Endothelial cell of umbilical vein (primary cell): ENCODE data around the gene NEK6. TPM values are rescaled to one million over a fixed set of nuclear protein-coding genes. Genes with fewer than 3 reads are reported as not detected.

ENCODE experiments used
- BruUV-seq: library from RNA; stranded (reverse); fragments of 400-500 nt; replicated peaks from 2 replicates; lab custom pipeline; 2021; lab: Mats Ljungman, UMichigan
- CTCF ChIA-PET: fragments of 300-600, 350-600 bp; sonication (Branson Sonifier 250); formaldehyde crosslinking; loops from one replicate; lab custom pipeline; 2021; ENCODE audit warnings: antibody characterized with exemption, inconsistent platforms; lab: Charles Lee
- POLR2A ChIA-PET: fragments of 300-600, 350-600 bp; sonication (Branson Sonifier 250); formaldehyde crosslinking; loops from one replicate; lab custom pipeline; 2021; ENCODE audit warnings: antibody characterized with exemption, inconsistent platforms; lab: Charles Lee
- DNase-seq: peaks from one replicate; pipeline ENCODE4 v3.0.0-alpha.2; 2011; ENCODE audit warnings: low read depth, low spot score
- FAIRE-seq: peaks from 2 replicates; lab custom pipeline; 2011; peaks lifted over from hg19 to GRCh38; lab: Jason Lieb, UNC
- H2AFZ ChIP-seq: 2 replicates; pipeline ENCODE4 v1.6.0; 2012; ENCODE audit warnings: low read depth, low read length, control low read depth, inconsistent platforms
- H3K27ac ChIP-seq: 2 replicates; pipeline ENCODE4 v1.5.1; 2011; ENCODE audit warnings: low read depth, mild to moderate bottlenecking, control low read depth, low read length, moderate library complexity; ENCODE audit not compliant: insufficient read depth
- H3K27me3 ChIP-seq, 2 experiments: 2 replicates each; pipeline versions ENCODE4 v1.6.0 to v1.6.1; 2011; ENCODE audit warnings: low read length in 2 of 2, mixed read lengths in 1 of 2; ENCODE audit not compliant: control insufficient read depth in 2 of 2, insufficient read depth in 2 of 2
- H3K36me3 ChIP-seq, 2 experiments: 2 replicates in 1 of 2; 3 replicates in 1 of 2; pipeline ENCODE4 v1.5.1; 2011; ENCODE audit warnings: low read length in 2 of 2, mild to moderate bottlenecking in 1 of 2, moderate library complexity in 1 of 2; ENCODE audit not compliant: control insufficient read depth in 2 of 2, insufficient read depth in 2 of 2; ENCODE audit errors: extremely low read depth in 1 of 2
- H3K4me1 ChIP-seq: 3 replicates; pipeline ENCODE4 v1.5.1; 2011; ENCODE audit warnings: mild to moderate bottlenecking, low read length; ENCODE audit not compliant: control insufficient read depth, insufficient read depth; ENCODE audit errors: extremely low read depth
- H3K4me2 ChIP-seq: 2 replicates; pipeline ENCODE4 v1.6.1; 2011; ENCODE audit warnings: low read length, control low read depth, mixed read lengths; ENCODE audit not compliant: insufficient read depth
- H3K4me3 ChIP-seq, 3 experiments: fragments of 200-600 bp in 1 of 3; sonication (generic), shearing (Covaris generic) in 1 of 3; replicated peaks in 1 of 3; 2 replicates each; pipeline ENCODE4 v1.5.1; 2011 to 2016; ENCODE audit warnings: control low read depth in 3 of 3, low read length in 3 of 3, mild to moderate bottlenecking in 2 of 3, inconsistent platforms in 1 of 3, low read depth in 1 of 3, moderate library complexity in 1 of 3; ENCODE audit not compliant: insufficient read depth in 1 of 3
- H3K79me2 ChIP-seq: 2 replicates; pipeline ENCODE4 v1.6.0; 2012; ENCODE audit warnings: low read length, inconsistent platforms; ENCODE audit not compliant: control insufficient read depth, insufficient read depth
- H3K9ac ChIP-seq: replicated peaks from 2 replicates; pipeline ENCODE3; 2011; ENCODE audit warnings: low read length, control low read depth; ENCODE audit not compliant: insufficient read depth; ENCODE audit errors: extremely low read depth
- H3K9me1 ChIP-seq: replicated peaks from 3 replicates; pipeline ENCODE4 v1.6.0; 2011; ENCODE audit warnings: mild to moderate bottlenecking, low read length; ENCODE audit not compliant: control insufficient read depth, insufficient read depth; ENCODE audit errors: extremely low read depth
- H3K9me3 ChIP-seq: replicated peaks from 2 replicates; pipeline ENCODE4 v1.5.1; 2012; ENCODE audit warnings: low read length, inconsistent platforms; ENCODE audit not compliant: control insufficient read depth, insufficient read depth
- H4K20me1 ChIP-seq: replicated peaks from 2 replicates; pipeline ENCODE3; 2011; ENCODE audit warnings: mild to moderate bottlenecking, low read length; ENCODE audit not compliant: control insufficient read depth, insufficient read depth; ENCODE audit errors: extremely low read depth
- CTCF ChIP-seq, 2 donors: IDR thresholded peaks; 1 replicate in 1 of 2; 2 replicates in 1 of 2; pipeline ENCODE4 v1.5.1; 2011; ENCODE audit warnings: low read length in 2 of 2, mild to moderate bottlenecking in 2 of 2, moderate library complexity in 2 of 2, control low read depth in 1 of 2, inconsistent platforms in 1 of 2, low read depth in 1 of 2; ENCODE audit not compliant: insufficient read depth in 1 of 2; ENCODE audit errors: extremely low read depth in 1 of 2
- EZH2 ChIP-seq: IDR thresholded peaks from 2 replicates; pipeline ENCODE4 v1.6.1; 2012; ENCODE audit warnings: borderline replicate concordance, low read depth, mild to moderate bottlenecking, moderate library complexity, low read length, inconsistent platforms; ENCODE audit not compliant: severe bottlenecking
- FOS ChIP-seq: IDR thresholded peaks from 2 replicates; pipeline ENCODE4 v1.6.1; 2011; ENCODE audit warnings: mild to moderate bottlenecking, low read length, moderate library complexity, borderline replicate concordance; ENCODE audit not compliant: insufficient read depth
- GATA2 ChIP-seq: IDR thresholded peaks from 2 replicates; pipeline ENCODE4 v1.7.0; 2011; ENCODE audit warnings: low read depth, mild to moderate bottlenecking, moderate library complexity, mixed read lengths, low read length; ENCODE audit not compliant: insufficient read length, insufficient read depth
- JUN ChIP-seq: IDR thresholded peaks from 2 replicates; pipeline ENCODE4 v1.6.1; 2011; ENCODE audit warnings: borderline replicate concordance, low read depth; ENCODE audit not compliant: insufficient read length, insufficient read depth
- MAX ChIP-seq: IDR thresholded peaks from 2 replicates; pipeline ENCODE4 v1.6.1; 2011; ENCODE audit not compliant: insufficient read depth, insufficient read length
- MYC ChIP-seq: IDR thresholded peaks from one replicate; pipeline ENCODE4 v1.6.1; 2011; ENCODE audit warnings: mild to moderate bottlenecking, low read depth, low read length
- POLR2A ChIP-seq: IDR thresholded peaks from 2 replicates; pipeline ENCODE4 v1.6.1; 2012; ENCODE audit warnings: low read depth, mild to moderate bottlenecking, control low read depth, low read length
- POLR2AphosphoS5 ChIP-seq: IDR thresholded peaks from 2 replicates; pipeline ENCODE4 v1.6.1; 2012; ENCODE audit warnings: low read depth, mild to moderate bottlenecking, control low read depth, low read length, moderate library complexity; ENCODE audit not compliant: insufficient read depth
- dilution Hi-C: fragments of 300-500 bp; cut with MboI; formaldehyde crosslinking; loops from one replicate; pipeline ENCODE4 v1.15.0; 2019; ENCODE audit warnings: low sequenced_read_pairs; ENCODE audit not compliant: extremely low pct_ligation_motif_present
- intact Hi-C: fragments of 100-400 bp; cut with micrococcal nuclease; formaldehyde crosslinking; loops from one replicate; pipeline ENCODE4 v1.10.0; 2022
- polyA plus RNA-seq, 4 experiments: library from polyadenylated mRNA; depleted of rRNA in 3 of 4; stranded (reverse) in 3 of 4; unstranded in 1 of 4; fragments of >200 nt; gene quantifications; 2 replicates each; pipeline versions ENCODE4 v1.2.1 to v1.2.3, GENCODE V29; 2011 to 2012; ENCODE audit warnings: missing spikeins in 1 of 4
- total RNA-seq: library from RNA; stranded (reverse); gene quantifications from 2 replicates; pipeline ENCODE4 v1.2.3, GENCODE V29; 2021

Gene NEK6
- total and polyA plus RNA-seq, 2 donors (not counting 3 experiments of a cell fraction or from before 2014, with no cell fraction given), result 64.3 to 67.1 TPM

- FAIRE-seq (no peak), DNase-seq (no peak)
- no peaks in the 10 kb centered on the region for H3K9me1 ChIP-seq
- TF ChIP-seq POLR2AphosphoS5 (no peak), GATA2 (no peak), CTCF (IDR thresholded peaks at IDR 0.05; ENCODE audit: extremely low read depth in 1 of 2, insufficient read depth in 1 of 2, low read depth in 1 of 2, low read length in 2 of 2) (no peak), FOS (no peak), POLR2A (no peak), EZH2 (no peak), MAX (no peak), MYC (no peak), JUN (no peak)
- no peak overlapping the region for H3K27ac ChIP-seq
- intact Hi-C loops (no loop called here), dilution Hi-C loops (no loop called here)
- no peak overlapping the region for H3K4me3 ChIP-seq
- no TSS peak for BruUV-seq
- H3K79me2 ChIP-seq, result no peaks in the 10 kb centered on the region
- no peaks in the 10 kb centered on the region for H4K20me1 ChIP-seq
- H3K9ac ChIP-seq, result no peak overlapping the region
- no peaks in the 10 kb centered on the region for H3K9me3 ChIP-seq
- H3K4me1 ChIP-seq, result no peaks in the 10 kb centered on the region
- POLR2A ChIA-PET, result no interaction called here
- peaks cover 8 to 40% of the 10 kb centered on the region in 2 experiments for H3K36me3 ChIP-seq
- CTCF ChIA-PET, result interaction anchor here (1.7 kb wide), 1 partner anchor 213 kb away, joined by 5 read pairs; no protein-coding TSS in a partner anchor
- H3K27me3 ChIP-seq, result no peaks in the 10 kb centered on the region
- no peak overlapping the region for H3K4me2 ChIP-seq
- H2AFZ ChIP-seq, result no peak overlapping the region
These were observed 81.9 kb downstream of the NEK6 start for GRCh38 chr9:124339603-124340146.
